HG03196 (cell line): ENCODE data around the gene SPIRE1.

Source experiments
- ATAC-seq: cut with Tn5 transposase; IDR thresholded peaks from one replicate; pipeline ENCODE4 v1.9.1; 2021; ENCODE audit not compliant: unreplicated experiment

The SPIRE1 gene

GRCh38 chr18:12657684-12658425 lies at the start of gene SPIRE1:
Gene SPIRE1, minus strand, starts transcription at chr18:12658107. Its CDS starts 241 bp downstream, at chr18:12657866.
- ATAC-seq: peak; percentile 64

GRCh38 chr18:12703664-12704063 lies 45.8 kb upstream of the SPIRE1 start:
- no peak for ATAC-seq

- no peak for ATAC-seq
These were observed 45.2 kb upstream of the SPIRE1 start for GRCh38 chr18:12703096-12703567.

DNA sequence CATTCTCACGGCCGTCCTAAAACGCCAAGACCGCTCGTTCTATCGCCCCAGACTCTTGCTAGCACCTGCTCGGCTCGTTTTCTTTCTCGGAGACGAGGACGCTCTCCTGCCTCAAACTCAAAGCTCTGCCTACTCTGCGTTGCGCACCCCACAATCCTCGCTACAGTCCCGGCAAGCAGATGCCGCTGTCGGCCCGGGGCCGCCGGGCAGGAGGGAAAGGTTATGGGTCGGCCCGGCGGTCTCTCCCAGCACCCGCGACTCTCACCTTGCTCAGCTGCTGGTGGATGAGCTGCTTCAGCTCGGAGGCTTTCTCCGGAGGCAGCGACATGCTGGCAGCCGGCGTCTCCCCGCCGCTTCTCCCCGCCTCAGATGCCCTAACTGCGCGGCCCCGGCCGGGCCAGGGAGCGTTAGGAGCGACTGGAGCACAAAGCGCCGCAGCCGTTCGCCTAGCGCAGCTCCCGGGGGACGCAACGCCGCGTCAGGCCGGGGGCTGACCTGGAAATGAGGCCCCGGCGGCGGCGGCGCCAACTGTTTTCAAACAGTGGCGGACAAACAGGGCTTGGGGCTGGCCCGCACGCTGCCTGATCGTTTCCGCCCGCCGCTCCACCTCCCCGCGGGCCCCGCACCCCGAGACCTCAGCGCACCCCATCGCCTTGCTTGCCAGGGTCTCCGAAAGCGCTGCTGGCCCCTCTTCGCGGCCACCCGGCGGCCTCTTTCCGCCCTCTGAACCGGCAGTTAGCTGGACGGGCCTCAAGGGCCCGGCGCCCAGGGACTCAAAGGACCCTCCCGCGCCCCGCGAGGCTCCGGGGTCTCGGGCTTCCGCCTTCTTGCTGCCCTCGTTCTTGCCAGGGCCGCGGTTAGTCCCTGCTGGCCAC lies 44.6 kb upstream of the SPIRE1 start, which contains the start of the genes CEP76 and PSMG2:
TSS of gene CEP76 (minus strand) at position 503 of the 875 bp plus-strand sequence. CDS start at position 328, 175 bp downstream.
TSS of gene PSMG2 (plus strand) at position 822 of the 875 bp plus-strand sequence. CDS start 66 bp downstream, outside the sequence.
- peak; percentile 92 for ATAC-seq

DNA sequence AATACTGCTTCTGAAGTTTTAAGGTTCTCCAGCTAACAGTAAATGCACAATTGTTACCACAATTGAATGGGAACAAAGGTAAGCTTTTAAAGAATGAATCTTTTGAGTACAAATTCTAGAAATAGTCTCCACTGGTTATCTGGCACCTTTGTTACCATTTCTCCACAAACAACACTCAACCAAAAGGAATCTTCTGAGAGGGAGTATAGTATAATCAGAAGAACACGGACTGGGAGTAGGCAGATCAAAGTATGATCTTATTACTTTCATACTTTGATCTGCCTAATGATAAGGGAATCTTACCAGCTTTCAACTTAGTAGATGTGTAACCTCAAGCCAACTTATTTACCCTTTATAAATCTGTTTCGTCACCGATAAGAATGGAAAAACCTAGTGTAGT lies 43.3 kb upstream of the SPIRE1 start:
- no peak for ATAC-seq

GRCh38 chr18:12699747-12700146 lies 41.8 kb upstream of the SPIRE1 start:
- ATAC-seq: no peak

DNA sequence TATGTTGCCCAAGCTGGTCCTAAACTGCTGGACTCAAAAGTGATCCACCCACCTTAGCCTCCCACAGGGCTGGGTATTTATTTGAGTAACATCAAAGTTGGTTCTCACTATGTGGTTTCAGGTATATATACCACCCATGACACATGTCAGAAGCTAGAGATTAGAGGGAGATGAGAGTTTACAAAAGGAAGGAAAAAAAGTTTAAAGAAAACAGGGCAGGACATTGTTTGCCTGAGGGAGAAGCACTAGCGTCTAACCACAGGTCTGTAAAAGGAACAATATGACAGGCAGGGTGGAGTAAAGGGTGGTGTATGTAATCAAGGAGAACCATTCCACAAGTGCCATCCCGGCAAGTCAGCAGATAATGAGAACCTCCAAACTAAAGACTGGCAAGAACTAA lies 36.1 kb upstream of the SPIRE1 start:
- ATAC-seq: no peak

DNA sequence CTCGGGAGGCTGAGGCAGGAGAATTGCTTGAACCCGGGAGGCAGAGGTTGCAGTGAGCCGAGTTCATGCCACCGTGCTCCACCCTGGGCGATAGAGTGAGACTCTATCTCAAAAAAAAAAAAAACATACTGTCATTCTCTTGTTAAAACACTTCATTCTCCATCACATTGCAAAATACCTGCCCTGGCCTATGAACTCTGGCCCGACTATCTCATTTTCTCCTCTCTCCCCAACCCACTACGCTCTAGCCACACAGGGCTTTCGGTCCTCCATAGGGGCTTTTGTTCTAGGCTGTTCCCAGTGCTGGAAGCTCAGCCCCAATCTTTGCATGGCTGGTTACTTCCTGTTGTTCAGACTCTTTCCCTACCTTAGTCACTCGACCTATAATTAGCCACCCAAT lies 34.3 kb upstream of the SPIRE1 start:
- no peak for ATAC-seq

GRCh38 chr18:12689256-12689850 lies 31.4 kb upstream of the SPIRE1 start:
- ATAC-seq: no peak

GRCh38 chr18:12686100-12686499 lies 28.2 kb upstream of the SPIRE1 start:
- ATAC-seq: no peak

GRCh38 chr18:12679183-12679786 lies 21.4 kb upstream of the SPIRE1 start:
- ATAC-seq: no peak

DNA sequence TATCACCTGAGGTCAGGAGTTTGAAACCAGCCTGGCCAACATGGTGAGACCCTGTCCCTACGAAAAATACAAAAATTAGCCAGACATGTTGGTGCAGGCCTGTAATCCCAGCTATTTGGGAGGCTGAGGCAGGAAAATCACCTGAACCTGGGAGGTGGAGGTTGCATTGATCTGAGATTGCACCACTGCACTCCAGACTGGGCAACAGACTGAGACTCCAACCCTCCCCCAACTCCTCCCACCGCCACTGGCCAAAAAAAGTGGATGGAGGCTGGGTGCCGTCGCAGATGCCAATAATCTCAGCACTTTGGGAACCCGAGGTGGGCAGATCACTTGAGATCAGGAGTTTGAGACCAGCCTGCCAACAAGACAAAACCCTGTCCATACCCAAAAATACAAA lies 10.1 kb upstream of the SPIRE1 start:
- ATAC-seq: no peak

- no peak for ATAC-seq
These were observed 2.1 kb upstream of the SPIRE1 start for GRCh38 chr18:12659904-12660605.

DNA sequence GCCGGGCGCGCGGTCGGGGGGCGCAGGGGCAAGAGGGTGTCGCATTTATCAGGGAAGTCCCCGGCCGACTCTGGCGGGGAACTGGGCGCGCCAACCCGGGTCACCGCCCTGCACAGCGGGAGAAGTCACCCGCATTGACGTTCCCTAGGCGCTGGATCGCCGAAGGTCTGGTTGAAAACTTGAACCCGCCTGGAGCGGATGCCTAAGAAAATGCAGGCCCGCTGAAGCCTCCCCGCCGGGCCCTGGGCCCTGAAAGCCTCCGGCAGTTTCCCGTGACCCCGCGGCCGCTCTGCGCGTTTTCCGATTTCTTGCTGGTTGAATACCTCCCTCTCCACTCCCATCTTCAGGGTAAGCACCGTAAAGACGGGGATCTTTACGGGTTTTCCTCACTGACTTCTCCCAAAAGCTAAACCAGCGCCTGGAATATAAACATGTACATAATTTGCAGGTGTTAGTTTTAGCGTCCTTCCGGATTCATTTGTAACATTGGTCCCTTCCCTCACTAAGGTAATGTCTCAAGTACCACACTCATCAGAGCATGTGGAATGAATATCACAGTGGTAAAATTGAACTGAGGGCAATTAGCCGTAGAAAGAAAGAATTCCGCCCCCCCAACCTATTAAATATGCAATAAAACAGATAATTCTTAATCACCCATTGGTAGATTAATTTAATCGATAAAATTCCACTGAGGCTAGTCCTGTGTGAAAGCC lies 675 bp upstream of the SPIRE1 start:
- ATAC-seq: no peak

- ATAC-seq: peak; percentile 33
These were observed 796 bp downstream of the SPIRE1 start for GRCh38 chr18:12656938-12657683.

- no peak for ATAC-seq
These were observed 1.3 kb downstream of the SPIRE1 start for GRCh38 chr18:12656605-12656937.

DNA sequence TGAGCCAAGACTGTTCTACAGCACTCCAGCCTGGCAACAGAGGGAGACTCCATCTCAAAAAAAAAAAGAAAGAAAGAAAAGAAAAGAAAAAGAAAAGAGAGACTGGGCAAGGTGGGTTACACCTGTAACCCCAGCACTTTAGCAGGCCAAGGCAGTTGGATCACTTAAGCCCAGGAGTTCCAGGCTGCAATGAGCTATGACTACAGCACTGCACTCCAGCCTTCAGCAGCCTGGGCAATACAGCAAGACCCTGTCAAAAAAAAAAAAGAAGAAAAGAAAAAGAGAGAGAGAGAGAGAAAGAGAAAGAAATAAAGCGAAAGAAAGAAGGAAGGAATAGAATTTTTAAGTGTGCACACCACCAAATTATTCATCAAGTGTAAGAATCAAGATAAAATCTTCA lies 2.9 kb downstream of the SPIRE1 start:
- ATAC-seq: no peak

DNA sequence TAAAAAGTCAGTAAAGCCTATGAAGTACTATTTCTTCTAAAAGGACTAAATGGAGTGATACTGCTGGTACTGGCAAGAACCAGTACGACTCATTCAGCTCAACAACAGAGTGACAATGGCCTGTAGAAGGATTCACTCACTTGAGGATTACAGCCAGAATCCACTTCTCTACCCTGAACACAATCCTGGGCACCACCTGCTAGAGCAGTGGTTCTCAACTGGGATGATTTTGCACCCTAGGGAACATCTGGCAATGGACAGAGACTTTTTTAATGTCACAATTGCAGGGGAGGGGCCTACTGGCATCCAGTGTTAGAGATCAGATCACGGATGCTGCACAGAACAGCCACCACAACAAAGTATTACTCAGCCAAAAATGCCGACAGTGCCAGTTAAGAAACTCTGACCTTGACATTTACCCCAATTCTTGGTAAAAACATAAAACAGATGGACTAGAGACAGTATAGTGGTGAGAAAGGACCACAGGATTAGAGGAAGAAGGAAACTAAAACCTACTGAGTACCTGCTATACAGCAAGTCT lies 5.0 kb downstream of the SPIRE1 start:
- no peak for ATAC-seq

DNA sequence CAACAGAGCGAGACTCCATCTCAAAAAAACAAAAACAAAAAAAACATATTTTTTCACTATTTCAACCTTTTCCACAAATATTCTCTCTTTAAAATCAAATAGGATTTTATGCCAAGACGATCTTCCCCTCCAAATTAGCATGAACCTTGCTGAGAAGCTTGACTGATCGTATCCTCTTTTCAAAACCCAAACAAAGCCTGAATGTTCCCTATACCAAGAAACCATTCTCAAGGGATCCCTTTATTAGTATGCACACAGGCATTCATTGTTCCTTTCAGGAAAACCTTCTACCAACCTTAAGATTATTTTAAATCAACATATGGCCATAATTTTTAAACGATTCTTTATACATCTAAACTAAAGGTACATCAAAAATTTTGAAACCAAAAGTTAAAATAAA lies 6.3 kb downstream of the SPIRE1 start:
- ATAC-seq: no peak
